MV-4-11 (cell line): ENCODE results near the gene NOC2L.

Experiments
- DNase-seq: peaks from one replicate; lab custom pipeline; 2025; lab: John Stamatoyannopoulos, UW

Gene NOC2L

DNA sequence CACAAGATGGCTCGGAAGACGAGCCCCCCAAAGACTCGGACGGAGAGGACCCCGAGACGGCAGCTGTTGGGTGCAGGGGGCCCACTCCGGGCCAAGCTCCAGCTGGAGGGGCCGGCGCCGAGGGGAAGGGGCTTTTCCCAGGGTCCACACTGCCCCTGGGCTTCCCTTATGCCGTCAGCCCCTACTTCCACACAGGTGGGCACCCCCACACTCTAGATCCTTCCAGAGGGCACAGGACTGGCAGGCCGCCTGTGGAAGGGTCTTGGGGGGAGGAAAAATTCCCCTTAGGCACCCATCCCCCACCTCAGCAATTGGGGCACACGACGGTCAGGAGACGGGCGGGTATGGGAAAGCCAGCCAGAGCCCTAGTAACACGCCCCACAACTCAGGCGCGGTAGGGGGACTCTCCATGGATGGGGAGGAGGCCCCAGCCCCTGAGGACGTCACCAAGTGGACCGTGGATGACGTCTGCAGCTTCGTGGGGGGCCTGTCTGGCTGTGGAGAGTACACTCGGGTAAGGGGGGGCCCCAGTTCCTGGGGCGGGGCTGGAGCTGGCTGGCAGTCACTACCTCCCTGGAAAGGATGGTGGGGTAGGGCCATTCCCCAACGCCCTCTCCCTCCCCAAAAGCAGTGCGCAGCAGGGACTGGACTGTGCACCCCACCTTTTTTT lies 16.1 kb downstream of the NOC2L start:
- DNase-seq, result no peak

DNA sequence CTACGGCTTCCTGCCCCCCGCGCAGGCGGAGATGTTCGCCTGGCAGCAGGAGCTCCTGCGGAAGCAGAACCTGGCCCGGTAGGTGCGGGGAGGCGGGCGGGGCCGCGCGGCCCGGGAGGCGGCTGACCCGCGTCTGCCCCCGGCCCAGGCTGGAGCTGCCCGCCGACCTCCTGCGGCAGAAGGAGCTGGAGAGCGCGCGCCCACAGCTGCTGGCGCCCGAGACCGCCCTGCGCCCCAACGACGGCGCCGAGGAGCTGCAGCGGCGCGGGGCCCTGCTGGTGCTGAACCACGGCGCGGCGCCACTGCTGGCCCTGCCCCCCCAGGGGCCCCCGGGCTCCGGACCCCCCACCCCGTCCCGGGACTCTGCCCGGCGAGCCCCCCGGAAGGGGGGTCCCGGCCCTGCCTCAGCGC lies 16.6 kb downstream of the NOC2L start:
- DNase-seq, result no peak

DNA sequence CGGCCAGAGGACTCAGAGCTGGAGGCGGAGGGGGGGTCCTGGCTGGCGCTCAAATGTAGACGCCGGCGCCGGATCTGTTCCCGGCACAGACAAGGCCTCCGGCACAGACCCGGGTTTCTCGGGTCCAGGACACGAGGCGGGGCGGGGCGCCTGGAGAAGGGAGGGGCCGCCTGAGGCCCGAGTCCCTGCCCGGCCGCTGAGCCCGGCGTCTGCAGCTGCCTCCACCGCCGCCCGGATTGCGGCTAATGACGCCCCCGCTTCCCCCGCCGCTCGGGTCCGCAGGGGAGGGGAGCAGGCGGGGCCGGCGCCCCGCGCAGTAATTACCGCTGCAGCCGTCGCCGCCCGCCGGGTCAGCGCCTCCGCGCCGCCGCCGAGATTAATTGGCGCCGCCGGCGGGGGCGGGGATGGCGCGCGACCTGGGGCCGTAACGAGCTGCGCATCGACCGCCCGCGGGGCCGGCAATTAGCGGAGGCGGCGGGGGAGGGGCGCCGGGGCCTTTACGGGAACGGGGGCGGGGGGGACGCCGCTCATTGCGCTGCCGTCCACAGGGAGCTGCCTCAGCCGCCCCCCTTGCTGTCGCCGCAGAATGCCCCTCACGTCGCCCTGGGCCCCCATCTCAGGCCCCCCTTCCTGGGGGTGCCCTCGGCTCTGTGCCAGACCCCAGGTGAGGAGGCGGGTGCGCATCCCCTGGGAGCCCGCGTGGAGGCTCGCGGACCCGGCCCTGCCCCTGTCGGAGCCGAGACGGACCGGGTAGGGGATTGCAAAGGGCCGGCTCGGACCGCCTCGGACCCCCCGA lies 17.3 kb downstream of the NOC2L start:
- no peak for DNase-seq

DNA sequence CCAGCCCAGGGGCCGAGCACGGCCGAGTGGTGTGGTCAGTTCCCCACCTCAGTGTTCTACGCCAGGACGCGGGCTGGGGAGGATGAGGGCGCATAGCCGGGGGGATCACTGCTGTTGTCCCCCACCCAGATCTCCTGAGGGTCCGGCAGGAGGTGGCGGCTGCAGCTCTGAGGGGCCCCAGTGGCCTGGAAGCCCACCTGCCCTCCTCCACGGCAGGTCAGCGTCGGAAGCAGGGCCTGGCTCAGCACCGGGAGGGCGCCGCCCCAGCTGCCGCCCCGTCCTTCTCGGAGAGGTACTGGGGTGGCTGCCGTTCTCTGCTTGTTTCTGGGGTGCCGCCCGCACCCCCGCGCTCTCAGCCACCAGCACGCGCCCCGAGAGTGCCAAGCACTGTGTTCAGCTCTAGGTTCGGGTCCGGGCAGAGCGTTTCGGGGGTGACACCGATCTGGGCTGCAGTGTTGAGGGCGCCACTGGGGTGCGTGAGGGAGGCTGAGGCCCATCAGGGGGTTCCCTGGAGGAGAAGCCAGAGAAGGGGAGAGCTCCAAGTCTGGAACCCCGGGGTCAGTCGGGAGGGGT lies 18.0 kb downstream of the NOC2L start:
- no peak for DNase-seq

DNA sequence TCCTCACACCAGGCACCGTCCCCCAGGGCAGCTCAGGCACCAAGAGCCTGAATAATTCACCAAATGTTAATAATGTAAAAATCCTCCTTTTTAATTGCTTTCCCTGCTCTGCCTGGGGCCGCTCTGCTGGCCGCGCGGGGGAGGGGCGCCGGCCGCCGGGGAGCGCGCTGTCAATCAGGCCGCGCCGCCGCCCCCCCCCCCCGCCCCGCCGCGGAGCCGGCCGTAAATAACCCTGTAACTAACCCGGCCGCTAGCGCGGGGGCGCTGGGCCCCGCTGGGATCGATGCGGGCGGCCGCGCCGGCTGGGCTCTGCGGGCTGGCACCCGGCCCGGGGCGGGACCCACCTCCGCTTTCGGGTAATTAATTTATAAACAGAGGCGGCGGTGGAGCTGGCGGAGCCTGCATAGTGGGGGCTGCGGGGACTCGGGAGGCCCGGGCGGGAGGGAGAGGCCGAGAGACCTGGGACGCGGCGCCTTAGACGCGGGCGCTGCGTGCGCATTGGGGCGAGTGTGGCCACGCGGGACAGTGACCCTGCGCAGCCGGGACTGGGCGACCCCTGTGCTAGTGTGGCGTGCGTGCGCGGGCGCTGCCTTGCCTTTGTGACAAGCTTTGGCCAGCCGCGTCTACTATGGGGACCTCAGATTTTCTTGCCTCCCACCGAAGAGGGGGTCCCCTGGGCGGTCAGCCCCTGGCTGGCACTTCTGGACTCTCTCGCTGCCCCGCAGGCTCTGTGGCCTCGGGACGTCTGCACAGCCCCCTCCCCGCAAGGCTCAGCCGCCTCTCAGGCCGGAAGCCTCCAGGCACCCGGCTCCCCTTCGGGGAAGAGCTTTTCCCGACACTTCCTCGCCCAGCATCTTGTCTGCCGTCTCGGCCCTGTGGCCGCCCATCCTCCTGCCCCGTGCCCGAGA lies 18.7 kb downstream of the NOC2L start:
- no peak for DNase-seq

DNA sequence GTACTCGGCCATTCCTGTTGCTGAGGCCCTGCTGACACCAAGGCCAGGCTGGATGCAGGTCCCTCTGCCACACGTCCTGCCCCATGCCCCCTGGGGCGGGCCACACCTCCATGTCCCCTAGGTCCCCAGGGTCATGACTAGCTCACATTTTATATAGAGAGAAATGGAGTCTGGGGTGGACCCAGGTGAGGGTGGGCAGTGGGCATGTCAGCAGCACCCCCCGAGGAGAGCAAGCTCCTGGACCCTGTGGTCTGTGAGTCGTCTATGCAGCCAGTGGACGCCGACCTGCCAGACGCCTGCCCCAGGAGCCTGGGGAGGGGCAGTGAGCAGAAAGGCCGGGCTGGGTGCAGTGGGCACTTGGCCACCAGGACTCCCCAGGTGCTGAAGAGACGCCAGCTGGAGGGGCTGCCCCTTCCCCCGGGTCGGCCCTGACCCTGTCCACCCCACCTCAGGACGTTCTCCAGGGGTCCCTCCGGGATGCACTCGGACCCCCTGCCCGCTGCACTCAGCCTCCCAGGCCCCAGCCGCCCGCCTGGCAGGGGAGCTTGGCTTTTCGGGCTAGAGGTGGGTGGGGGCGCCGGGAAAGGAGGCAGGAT lies 19.4 kb downstream of the NOC2L start:
- DNase-seq, result no peak

DNA sequence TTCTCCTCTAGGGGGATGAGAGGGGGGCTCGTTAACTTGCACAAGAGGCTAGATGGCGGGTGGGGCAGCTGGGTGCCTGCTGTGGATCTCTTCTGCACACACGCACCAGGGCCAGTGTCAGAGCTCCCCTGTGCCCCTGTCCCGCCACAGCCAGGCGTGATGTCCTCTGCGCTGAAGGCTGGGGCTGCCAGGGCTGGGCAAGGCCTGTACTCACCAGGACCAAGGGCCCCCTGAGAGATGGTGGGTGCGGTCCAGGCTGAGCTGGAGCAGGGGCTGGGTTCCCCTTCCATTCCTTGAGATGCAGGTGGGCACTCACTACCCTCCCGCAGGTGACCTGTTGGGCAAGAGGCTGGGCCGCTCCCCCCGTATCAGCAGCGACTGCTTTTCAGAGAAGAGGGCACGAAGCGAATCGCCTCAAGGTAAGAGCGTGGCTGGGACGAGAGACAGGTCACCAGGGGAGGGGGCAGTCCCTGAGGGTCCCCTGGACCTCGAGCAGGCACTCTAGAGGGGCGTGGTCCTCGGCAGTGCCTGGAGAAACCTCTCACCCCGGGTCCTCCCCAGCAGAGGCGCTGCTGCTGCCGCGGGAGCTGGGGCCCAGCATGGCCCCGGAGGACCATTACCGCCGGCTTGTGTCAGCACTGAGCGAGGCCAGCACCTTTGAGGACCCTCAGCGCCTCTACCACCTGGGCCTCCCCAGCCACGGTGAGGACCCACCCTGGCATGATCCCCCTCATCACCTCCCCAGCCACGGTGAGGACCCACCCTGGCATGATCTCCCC lies 20.2 kb downstream of the NOC2L start:
- DNase-seq, result no peak

DNA sequence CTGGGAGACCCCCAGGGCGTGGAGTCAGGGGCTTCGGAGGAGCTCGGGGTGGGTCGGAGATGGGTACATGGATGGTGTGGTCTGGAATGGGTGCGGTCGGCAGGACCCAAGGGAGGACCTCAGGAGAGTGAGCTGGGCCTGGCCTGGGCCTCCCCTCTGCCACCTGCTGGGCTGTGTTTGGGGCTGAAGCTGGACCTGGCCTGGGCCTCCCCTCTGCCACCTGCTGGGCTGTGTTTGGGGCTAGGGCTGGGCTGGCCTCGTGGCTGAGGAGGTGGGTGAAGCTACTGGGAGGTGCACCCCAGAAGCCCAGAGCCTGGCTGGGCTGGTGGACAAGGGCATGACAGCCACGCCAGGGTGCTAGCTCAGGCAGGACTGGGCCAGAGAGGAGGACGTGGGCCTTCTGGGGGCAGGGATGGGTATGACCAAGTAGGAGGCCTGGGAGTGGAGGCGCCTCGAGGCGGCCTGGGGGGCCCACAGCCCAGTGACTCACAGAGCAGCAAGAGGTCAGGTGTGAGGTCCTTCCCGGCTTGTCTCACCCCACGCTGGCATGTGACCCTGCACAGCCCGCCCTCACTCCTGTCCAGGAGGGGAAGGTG lies 20.9 kb downstream of the NOC2L start:
- no peak for DNase-seq

DNA sequence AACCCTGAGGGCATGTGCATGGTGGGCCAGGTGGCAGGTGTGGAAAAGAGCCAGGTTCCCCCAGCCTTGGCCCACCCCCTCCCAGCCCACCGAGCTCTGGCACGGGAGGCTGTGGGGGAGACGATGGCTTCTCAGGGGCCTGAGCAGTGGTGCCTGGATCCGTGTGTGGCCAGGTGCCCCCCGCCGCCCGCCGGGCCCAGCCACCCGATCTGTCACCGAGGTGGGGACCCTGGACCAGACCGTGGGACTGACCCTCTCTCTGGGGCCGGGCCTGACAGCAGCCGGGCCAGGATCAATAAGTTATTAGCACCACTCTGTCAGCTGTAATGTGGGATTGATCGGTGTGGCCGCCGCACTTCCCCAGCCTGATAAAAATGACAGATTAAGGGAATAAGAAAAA lies 21.5 kb downstream of the NOC2L start:
- DNase-seq, result no peak

DNA sequence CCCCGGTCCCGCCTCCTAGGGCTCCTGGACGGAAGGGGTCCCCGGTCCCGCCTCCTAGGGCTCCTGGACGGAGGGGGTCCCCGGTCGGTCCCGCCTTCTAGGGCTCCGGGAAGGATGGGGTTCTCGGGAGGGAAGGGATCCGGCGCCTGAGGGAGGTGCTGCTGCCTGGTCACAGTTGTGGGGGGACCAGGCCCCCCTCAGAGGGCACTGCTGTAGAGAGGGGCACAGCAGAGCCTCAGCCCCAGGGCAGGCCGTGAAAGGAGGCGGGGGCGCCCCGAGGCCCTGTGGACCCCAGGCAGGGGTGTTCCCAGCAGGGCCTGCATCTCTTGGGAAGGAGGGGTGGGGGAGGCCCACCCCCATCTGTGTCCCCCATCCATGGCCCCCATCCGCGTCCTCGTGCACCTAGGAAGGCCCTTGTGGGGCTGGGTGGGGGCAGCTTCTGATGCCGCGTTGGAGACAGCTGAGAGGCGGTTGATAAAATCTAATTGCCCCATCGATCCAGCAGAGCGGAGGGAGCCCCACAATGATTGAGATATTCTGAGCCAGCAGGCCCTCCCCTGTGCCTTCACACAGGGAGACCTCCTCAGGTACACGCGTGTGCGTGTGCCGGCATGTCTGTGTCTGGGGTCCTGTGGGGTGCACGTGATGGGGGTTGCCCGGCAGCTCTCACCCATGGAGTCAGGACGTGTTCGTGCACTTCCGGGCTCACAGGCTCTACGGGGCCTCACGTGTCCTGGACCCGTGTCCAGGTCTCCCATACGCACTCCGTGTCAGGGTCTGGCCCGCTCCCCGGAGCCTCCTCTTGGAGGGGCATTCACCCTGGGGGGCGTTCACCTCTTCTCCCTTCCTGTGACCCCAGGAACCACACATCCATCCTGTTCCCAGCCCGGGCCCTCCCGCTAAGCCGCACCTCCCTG lies 22.4 kb downstream of the NOC2L start:
- DNase-seq, result no peak

DNA sequence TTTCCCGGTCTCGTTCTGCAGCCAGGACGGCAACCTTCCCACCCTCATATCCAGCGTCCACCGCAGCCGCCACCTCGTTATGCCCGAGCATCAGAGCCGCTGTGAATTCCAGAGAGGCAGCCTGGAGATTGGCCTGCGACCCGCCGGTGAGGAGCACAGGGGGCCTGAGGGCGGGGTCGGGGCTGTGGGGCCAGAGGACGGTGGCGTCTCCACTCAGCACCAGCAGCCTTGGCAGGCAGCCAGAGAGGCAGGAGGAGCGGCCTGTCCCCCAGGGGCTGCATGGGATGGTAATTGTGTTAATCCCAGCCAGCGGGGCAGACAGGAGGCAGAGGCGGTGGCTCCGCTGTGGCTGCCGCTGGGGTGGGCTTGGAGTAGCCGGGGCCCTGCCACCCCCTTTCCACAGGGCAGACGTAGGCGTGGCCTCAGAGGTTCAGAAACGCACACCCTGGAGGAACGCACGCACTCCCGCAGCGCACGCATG lies 23.3 kb downstream of the NOC2L start:
- DNase-seq, result no peak

DNA sequence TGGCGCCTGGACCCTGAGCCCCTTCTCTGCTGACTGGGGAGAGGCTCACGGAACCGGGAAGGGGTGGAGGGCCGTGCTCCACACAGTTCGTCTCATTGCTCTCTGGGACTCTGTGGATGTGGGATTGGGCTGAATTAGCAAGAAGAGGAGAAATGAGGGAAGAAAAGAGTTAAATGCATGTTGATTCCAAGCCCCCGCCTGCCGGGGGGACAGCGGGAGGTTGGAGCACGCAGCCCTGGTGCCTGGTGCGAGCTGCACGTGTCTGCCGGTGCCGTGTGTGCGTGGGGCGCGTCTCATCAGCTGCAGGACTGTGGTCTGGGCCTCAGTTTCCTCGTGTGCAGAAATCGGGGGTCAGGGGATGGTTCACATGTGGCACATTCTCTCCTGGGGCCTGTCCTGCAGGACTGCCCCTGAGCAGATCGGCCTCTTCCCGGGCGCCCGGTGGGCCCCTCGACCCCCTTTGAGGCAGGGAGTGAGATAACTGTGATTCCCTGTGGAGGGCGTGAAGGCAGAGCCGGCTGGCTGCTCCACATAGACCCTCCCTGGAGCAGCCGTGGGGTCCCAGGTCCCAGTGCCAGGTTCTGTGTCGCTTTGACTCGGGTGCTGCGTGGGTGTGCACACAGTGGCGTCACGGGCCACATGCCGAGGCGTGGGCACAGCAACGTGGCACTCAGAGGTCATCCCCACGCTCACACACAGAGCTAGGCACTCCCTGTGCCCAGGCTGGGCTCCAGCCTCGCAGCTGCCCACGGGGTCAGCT lies 23.9 kb downstream of the NOC2L start:
- DNase-seq, result no peak

DNA sequence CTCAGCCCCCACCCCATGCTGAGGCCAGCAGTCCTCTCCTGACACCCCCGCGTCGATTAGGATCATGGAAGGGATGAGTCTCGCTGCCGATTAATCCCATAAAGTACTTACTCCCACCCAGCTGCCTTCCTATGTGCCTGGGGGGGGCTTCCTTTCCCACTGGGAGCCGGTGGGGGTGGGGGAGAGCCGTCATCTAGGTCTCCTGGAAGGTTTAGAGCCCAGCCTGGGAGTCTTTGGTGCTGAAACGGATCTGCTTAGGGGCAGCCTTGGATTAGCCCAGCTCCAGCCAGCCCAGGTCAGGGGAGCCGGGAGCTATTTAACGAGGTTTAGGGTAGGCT lies 25.5 kb downstream of the NOC2L start:
- DNase-seq, result no peak

DNA sequence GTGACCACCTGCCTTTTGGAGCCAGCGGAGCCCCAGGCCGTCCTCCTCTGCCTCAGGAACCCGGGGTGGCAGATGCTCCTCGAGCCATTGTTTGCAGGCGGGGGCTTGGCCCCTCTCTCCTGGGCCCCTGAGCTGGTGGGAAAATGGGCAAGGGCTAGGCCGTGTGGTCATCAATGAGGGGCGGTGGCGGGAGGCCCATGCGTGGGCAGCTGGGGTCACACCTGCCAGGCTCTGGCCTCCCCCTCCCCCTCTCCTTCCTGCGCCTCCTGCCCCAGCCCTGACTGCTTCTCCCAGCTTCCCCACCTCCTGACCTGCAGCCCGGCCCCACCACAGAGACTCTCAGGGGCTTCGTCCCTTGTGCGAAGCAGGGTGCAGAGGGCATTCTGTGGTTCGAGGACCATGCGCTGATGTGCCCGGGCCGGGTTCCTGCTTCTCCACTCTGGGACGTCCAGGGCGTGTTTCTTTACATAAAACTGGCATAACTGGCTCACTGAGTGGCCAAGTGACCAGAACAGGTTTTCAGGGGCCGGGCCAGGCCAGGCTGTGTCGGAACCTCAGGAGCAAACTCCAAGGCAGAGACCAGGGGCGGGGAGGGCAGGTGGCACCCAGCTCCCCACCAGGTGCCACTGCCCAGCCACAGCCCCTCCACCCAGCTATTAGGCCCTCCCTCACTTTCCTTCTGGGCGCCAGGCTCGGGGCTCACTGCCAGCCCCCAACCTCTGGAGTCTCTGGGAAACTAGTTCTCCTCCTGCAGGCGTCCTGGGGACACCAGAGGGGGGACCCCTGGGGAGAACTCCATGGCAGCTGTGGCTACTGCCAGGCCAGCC lies 26.1 kb downstream of the NOC2L start:
- no peak for DNase-seq

DNA sequence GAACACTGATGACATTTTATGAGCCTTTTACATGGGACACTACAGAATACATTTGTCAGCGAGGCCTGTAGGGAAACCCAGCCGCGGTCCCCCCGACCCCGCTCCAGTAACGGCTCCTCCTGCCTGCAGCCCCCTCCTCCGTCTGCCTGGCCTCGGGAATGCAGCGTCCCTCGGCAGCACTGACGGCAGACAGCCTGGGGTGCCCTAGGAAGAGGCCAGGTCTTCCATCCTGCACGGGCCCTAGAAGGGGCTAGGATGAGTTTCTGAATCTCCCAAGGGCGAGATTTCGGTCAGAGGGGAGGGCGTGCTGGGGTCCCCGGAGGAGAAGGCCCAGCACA lies 26.9 kb downstream of the NOC2L start:
- no peak for DNase-seq

DNA sequence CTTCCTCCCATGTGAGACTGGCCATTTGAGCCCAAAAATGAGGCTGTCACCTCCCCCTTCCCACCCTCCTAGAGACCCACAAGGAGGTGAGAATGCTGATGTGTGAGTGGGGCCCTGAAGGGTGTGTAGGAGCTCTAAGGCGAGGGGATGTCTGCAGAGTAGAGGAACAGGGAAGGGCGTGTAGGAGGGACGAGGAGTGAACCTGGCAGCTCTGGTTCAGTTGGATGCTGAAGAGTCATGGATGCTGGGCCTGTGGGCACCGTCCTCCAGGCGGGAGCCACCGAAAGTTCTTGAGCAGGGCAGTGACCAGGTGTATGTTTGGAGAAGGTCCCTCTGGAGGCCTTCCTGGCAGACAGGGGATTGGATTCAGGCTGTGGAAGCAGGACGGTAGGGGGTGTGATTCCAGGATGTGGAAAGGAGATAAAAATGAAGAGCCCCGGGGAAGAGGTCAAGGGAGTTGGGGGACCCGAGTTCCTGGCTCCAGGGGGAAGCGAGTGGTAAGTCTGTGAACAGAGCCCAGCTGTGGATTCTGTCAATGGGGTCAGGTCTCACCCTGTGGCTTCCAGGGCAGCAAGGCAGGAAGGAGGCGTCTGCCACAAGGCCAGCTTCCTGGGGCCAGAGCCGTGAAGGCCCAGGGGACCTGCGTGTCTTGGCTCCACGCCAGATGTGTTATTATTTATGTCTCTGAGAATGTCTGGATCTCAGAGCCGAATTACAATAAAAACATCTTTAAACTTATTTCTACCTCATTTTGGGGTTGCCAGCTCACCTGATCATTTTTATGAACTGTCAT lies 27.5 kb downstream of the NOC2L start:
- no peak for DNase-seq

DNA sequence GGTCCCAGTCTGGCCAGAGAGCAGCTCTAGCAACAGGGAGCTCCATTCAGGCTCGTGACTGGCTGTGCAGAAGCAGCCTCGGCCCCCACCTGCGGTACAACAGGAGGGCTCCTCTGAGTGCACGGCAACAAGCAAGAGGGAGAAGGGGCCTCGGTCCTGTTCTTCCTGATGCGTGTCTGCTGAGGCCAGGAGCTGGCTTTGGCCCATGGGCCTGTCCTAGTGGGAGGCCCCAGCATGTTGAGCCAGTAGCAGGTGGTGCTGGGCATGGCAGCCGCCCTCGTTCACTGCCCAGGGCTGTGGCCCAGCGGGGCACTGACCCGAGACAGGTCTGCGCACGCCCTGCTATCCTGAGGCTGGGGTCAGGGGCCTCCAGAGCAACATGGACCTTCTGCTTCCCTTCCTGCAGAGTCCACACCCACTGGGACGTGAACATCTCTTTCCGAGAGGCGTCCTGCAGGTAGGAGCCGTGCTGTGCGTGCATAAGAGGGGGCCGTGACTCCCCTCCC lies 28.4 kb downstream of the NOC2L start:
- no peak for DNase-seq
